ENCODE results near the gene RABGGTA.

GRCh38 chr14:24233538-24233866 lies 37.9 kb downstream of the RABGGTA start:
- no peak for TF ChIP-seq CTCF (IDR thresholded peaks at IDR 0.05; ENCODE audit: low read length)
- TF ChIP-seq EZH2 (optimal IDR thresholded peaks at IDR 0.05; ENCODE audit: low read depth, low read length), result no peak
- TF ChIP-seq EZH2phosphoT487 (IDR thresholded peaks at IDR 0.05; ENCODE audit: low read length), result no peak
